ENCODE measurements around the gene PSMF1.

Gene PSMF1, protein sequence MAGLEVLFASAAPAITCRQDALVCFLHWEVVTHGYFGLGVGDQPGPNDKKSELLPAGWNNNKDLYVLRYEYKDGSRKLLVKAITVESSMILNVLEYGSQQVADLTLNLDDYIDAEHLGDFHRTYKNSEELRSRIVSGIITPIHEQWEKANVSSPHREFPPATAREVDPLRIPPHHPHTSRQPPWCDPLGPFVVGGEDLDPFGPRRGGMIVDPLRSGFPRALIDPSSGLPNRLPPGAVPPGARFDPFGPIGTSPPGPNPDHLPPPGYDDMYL

DNA sequence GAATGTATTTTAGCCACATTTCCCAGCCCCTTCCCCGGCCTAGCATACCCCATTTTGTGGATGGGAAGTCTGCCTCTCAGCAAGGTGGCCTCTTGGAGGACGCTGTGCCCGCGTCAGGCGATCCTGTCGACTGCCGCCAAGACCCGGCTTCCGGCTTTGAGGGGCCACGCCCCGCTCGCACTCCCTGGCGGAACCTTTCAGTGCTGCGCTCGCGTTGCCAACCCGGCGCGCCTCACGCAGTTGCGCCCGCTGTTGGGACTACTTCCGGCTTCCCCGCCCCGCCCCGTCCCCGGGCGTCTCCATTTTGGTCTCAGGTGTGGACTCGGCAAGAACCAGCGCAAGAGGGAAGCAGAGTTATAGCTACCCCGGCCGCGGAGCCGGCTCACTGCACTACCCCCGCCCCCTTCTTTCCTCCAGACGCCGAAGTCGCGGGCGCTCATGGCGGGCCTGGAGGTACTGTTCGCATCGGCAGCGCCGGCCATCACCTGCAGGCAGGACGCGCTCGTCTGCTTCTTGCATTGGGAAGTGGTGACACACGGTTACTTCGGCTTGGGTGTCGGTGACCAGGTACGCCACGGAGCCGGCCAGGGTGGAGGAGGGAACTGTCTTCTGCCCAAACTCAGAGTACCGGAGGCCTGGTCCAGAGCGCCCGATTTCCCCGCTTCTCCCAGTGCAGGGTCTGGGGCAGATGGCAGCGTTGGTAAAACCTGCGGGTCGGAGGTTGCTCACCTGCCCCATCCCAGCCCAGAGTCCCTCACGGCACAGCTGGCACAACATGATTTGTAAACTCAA is at the start of gene PSMF1:
Gene PSMF1, plus strand, starts transcription at position 267 of the 792 bp plus-strand sequence. Its CDS starts 172 bp downstream, at position 439.
- DNase-seq (ENCODE audit: low read depth) = peak; percentile 88

DNA sequence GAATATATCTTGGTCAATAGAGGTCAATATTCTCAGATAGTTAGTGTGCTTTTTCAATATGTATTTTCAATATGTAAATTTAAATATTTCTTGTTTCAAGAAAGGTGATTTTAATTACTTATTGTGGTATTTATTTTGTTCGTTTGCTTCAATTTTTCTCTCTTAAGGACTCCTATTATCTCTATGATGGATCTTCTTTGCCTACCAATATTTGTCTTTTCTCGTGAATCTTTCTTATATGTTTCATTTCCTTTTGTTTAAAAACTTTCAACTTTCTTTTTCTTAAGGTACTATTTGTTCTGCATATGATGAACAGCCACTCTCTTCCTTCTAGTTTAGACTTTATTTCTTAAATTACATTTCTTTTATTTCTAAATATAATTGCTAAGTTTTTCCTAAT is 46.1 kb upstream of the PSMF1 start:
- DNase-seq (ENCODE audit: low read depth) = no peak

GRCh38 chr20:1075616-1076015 is 42.8 kb upstream of the PSMF1 start:
- no peak for DNase-seq (ENCODE audit: low read depth)

DNA sequence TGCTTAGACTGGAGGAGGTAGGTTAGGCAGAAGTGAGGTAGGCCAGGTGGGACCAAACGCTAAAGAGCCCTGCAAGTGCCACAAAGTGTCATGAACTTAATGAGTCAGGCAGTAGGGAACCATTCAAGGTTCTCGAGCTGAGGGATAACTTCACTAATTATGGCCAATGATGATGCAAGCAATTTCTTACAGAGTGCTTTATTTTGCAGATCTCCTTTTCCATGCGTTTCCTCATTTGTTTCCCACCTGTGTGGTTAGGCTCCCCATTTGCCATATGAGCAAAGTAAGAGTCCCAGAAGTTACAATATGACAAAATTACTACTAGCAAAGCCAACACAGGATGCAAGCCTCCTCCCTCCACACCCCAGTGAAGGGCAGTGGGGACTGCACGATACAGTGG is 36.5 kb upstream of the PSMF1 start:
- no peak for DNase-seq (ENCODE audit: low read depth)

DNA sequence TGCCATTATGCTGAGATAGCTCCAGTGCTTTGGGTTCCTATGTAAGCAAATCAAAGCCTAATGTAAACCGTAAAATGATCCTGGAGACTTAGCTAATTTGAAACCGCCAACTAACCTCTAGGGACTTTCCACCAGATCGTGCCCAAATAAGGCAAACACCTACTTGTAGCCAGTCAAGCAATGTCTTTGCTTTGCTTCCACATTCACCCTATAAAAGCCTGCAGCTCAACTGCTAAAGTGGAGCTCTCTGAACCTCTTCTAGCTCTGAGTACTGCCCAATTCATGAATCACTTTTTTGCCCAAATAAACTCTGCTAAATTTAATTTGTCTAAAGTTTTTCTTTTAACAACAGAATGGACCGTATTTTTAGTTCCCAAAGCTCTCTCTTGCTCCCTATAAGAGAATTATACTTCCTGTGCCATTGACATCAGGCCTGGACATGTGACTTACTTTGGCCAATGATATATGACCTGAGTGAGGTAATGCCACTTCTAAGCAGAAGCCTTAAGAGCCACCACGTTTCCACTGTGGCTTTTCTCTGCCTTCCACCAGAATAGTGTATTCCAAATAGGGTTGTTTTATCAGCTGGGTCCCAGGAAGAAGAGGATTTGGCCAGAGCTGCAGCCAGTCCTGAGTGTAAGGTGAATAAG is 34.8 kb upstream of the PSMF1 start:
- no peak for DNase-seq (ENCODE audit: low read depth)

DNA sequence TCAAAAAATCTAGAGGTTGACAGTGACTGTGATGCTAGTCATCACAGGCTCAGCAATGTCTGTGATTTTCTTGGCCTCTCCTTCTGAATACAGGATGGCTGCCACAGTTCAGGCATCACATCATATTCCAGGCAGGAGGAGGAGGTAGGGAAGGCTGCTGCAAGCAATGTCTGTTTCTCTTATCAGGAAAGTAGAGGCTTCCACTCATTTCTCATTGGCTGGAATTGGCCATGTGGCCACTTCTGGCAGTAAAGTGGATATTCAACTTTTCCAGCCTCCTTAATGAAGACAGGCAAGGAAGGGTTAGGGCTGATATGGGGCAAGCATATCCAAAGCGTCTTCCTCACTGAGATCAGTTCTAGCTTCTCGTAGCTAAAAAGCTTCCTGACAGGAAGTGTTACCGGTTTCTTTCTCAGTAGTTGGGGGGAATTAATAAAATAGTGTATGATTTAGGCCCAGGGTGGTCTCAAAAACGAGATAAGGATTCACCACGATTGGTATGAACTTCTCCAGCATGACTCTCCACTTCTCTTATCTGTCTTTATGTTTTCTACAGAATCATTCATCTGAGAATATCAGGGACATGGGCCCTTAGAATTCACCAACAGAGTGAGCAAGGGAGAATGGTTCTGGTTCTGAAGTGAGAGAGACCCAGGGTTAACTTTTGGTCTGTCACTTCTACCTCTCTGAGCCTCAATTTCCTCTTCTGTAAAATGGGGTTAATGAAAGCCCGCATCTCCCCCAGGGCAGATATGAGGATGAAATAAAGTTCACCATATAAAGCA is 32.7 kb upstream of the PSMF1 start:
- DNase-seq (ENCODE audit: low read depth) = no peak

- no peak for DNase-seq (ENCODE audit: low read depth)
Observed at GRCh38 chr20:1086277-1087213, 31.9 kb upstream of the PSMF1 start.

DNA sequence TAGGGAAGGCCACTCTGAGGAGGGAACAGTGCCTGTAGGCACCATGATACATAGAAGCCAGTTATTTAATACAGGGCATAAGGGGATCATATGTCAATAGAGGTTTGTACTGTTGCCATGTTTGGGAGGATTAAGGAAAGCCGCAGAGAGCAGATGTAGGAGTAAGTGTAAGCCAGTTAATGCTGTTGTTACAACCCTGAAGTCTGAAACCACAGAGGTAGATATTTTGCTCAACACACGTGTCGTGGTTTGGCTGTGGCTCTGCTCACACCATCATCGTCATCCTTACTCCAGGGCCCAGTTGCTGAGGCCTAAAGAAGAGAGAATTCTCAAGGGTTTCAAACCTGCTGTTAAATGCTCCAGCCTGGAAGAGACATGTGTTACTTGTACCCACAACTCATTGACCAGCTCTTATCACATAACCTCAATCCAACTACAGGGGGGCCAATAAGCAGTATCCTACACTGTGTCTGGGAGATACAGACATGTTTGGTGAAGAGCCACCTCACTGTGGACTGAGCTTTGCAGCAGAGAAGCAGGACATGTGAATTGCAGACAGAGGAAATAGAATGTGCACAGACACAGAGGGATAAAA is 31.0 kb upstream of the PSMF1 start:
- no peak for DNase-seq (ENCODE audit: low read depth)

- peak; percentile 36 for DNase-seq (ENCODE audit: low read depth)
Observed at GRCh38 chr20:1094751-1095150, 23.7 kb upstream of the PSMF1 start.

DNA sequence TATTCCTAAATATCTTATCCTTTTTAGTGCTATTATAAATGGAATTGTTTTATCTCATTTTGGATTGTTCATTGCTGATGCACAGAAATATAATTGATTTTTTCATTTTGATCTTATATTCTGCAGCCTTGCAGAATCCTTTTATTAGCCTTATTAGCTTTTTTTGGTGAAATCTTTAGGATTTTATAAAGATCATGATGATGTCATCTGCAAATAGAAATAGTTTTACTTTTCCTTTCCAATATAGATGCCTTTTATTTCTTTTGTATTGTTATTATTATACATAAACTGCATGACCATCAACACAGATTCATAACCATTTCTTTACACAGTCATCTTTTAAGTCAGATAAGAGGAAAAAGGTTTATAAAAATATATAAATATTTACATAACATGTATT is 16.9 kb upstream of the PSMF1 start:
- no peak for DNase-seq (ENCODE audit: low read depth)

- DNase-seq (ENCODE audit: low read depth) = no peak
Observed at GRCh38 chr20:1102016-1102415, 16.4 kb upstream of the PSMF1 start.

DNA sequence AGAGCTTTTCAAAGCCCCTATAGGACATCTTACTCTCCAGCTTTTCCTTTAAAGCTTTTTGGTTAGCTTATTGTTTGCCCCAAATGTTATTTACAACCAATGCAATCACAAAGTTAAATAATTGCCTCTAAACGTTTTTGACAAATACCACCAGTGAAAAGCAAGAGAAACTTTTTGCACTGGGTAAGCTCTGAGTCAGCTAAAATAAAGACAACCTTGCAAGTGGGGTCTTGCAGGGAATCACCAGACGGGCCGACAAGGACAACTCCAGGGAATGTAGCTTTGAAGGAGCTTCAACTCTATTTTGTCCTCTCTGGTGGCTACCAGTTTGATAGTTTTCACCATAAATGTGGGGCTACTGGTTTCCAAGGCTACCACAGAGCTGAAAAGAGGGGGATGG is 14.7 kb upstream of the PSMF1 start:
- no peak for DNase-seq (ENCODE audit: low read depth)

DNA sequence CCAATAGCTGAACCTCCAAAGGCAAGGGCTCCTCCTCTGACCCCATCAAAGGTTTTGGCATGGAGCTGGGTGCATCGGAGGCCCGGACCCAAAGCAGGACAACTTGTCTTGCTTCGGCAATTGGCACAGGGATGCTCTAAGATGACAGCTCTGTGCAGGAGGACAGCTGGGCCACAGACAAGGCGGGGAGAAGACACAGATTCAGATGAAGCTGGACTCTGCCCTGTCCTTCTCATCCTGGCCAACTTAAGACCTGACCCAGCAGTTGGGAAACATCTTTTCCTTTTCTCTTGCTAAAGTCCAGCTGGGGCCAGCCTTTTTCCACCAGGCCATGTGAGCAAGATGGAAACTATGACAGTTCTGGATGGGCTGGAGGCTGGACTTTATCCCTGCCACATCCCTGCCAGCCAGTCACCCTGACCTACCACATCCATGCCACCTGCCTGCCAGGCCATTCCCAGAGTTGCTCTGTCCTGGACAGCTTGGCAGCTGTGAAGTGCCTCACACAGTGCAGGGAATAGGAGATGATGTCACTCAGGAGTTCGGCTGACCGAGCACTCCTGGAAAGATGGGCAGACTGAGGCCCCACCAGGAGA is 12.7 kb upstream of the PSMF1 start:
- no peak for DNase-seq (ENCODE audit: low read depth)

GRCh38 chr20:1107176-1107575 is 11.2 kb upstream of the PSMF1 start:
- DNase-seq (ENCODE audit: low read depth) = no peak

- peak; percentile 54 for DNase-seq (ENCODE audit: low read depth)
Observed at GRCh38 chr20:1108437-1108920, 9.9 kb upstream of the PSMF1 start.

GRCh38 chr20:1112908-1113307 is 5.5 kb upstream of the PSMF1 start:
- DNase-seq (ENCODE audit: low read depth) = no peak

- no peak for DNase-seq (ENCODE audit: low read depth)
Observed at GRCh38 chr20:1118004-1118335, 432 bp upstream of the PSMF1 start.

DNA sequence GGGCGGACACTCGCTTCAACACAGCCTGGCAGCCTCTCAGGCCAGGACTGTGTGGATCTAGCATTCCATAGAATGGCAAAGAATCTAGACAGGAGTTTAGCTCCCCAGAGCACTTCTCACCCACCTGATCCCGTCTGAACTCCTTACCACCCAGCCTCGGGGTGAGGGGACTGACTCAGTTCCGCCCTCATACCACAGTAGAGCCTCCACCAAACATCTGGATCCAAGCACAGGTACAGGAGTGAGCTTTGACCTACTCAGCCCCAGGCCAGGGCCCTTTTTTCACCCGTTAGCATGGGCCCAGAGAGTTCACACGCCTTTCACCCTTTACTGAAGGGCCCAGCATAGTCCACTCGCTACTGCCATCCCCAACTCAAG is 715 bp downstream of the PSMF1 start:
- no peak for DNase-seq (ENCODE audit: low read depth)

- DNase-seq (ENCODE audit: low read depth) = no peak
Observed at GRCh38 chr20:1119524-1119923, 1.1 kb downstream of the PSMF1 start.

DNA sequence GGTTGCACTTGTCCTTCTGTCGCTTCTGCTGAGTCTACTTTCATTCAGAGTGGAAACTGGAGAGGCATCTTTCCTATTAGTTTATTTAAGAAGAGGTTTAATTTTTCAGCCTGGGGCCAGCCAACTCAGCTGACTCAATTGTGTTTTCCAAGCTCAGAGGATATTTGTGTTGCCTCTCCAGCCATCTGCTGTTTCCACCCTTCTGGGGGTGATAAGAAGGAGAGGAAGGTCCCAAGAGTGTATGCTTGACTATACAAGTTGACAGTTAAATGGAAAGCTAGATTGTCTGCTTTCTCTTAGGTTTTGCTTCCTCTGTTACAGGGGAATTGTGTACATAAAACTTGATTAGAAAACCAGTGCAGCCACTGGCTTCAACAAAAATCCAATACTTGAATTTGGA is 3.0 kb downstream of the PSMF1 start:
- no peak for DNase-seq (ENCODE audit: low read depth)

Measured in EH (cell line).